Measurements from ENCODE around the gene XIAP. TPM values are rescaled to one million over a fixed set of nuclear protein-coding genes. Genes with fewer than 3 reads are reported as not detected.
"Not testable (repeated sequence)": the region's sequence is repeated elsewhere in the genome, so short reads cannot be mapped to it uniquely, and the experiment has no call there.

The XIAP gene
- total RNA-seq, 3 donors from 2014 or later: 38.7 to 47.6 (median 44.2) TPM

DNA sequence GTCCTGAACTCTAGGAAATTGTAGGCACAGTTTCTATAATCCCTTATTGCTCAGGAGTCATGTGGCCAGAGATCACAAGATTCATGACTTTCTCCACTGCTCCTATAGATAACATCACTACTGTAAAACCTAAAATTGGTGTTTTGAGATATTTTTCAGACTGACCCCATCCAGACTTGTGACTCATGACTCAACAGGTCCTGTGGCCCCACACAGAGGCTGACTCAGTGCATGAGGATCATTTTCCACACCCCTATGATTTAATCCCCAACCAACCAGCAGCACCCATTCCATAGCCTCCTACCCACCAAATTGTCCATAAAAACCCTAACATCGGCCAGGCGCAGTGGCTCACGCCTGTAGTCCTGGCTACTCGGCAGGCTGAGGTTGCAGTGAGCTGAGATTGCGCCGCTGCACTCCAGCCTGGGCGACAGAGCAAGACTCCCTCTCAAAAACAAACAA, 13.2 kb upstream of the XIAP start:
- DNase-seq (ENCODE audit: low spot score in 2 of 2): no peak
- H3K9me3 ChIP-seq: no peaks in the 10 kb centered on the region
- TF ChIP-seq POLR2AphosphoS5 (IDR thresholded peaks at IDR 0.05) (no peak), POLR2A (IDR thresholded peaks at IDR 0.05) (no peak)
- TF ChIP-seq, protein P1, sequence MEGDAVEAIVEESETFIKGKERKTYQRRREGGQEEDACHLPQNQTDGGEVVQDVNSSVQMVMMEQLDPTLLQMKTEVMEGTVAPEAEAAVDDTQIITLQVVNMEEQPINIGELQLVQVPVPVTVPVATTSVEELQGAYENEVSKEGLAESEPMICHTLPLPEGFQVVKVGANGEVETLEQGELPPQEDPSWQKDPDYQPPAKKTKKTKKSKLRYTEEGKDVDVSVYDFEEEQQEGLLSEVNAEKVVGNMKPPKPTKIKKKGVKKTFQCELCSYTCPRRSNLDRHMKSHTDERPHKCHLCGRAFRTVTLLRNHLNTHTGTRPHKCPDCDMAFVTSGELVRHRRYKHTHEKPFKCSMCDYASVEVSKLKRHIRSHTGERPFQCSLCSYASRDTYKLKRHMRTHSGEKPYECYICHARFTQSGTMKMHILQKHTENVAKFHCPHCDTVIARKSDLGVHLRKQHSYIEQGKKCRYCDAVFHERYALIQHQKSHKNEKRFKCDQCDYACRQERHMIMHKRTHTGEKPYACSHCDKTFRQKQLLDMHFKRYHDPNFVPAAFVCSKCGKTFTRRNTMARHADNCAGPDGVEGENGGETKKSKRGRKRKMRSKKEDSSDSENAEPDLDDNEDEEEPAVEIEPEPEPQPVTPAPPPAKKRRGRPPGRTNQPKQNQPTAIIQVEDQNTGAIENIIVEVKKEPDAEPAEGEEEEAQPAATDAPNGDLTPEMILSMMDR (IDR thresholded peaks at IDR 0.05): no peak
- no peak overlapping the region for H3K27ac ChIP-seq
- intact Hi-C loops (cut with DNase I; ENCODE audit: low total_unique reads): no loop called here
- H3K27me3 ChIP-seq: no peaks in the 10 kb centered on the region
- H3K4me1 ChIP-seq: no peaks in the 10 kb centered on the region
- H3K36me3 ChIP-seq: no peaks in the 10 kb centered on the region
- no peak overlapping the region for H3K4me3 ChIP-seq

DNA sequence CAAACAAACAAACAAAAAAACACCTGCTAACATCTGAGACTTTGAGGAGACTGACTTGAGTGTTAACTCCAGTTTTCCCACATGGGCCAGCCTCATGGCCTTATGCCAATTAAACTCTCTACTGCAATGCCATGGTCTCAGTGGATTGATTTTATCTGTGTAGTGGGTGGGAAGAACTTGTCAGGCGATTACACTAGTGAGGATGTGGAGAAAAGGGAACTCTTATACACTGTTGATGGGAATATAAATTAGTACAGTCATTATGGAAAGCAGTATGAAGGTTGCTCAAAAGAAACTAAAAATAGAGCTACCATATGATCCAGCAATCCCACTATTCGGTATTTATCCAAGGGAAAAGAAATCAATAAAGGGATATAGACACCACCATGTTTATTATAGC, 12.8 kb upstream of the XIAP start:
- H3K27me3 ChIP-seq: no peaks in the 10 kb centered on the region
- H3K27ac ChIP-seq: no peak overlapping the region
- no peak for DNase-seq (ENCODE audit: low spot score in 2 of 2)
- H3K4me3 ChIP-seq: no peak overlapping the region
- no peaks in the 10 kb centered on the region for H3K36me3 ChIP-seq
- no peaks in the 10 kb centered on the region for H3K4me1 ChIP-seq
- intact Hi-C loops (cut with DNase I; ENCODE audit: low total_unique reads): no loop called here
- TF ChIP-seq POLR2A (IDR thresholded peaks at IDR 0.05) (no peak), POLR2AphosphoS5 (IDR thresholded peaks at IDR 0.05) (no peak)
- TF ChIP-seq, protein P1 (IDR thresholded peaks at IDR 0.05): no peak
- no peaks in the 10 kb centered on the region for H3K9me3 ChIP-seq

DNA sequence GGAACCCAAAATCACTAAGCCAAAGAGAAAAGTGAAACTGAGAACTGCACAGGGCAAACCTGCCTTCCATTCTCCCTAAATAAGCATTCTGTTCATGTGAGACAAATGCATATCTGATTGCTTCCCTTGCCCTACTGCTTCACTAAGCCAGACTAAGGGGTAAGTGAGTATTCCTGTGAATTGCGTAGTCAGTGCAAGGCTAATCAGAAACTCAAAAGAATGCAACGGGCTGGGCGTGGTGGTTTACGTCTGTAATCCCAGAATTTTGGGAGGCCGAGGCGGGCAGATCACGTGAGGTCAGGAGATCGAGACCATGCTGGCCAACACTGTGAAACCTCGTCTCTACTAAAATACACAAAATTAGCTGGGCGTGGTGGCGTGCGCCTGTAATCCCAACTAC, 10.8 kb upstream of the XIAP start:
- Histone ChIP-seq H3K27me3 (no peaks in the 10 kb centered on the region), H3K4me1 (no peaks in the 10 kb centered on the region), H3K9me3 (no peaks in the 10 kb centered on the region), H3K27ac (no peak overlapping the region), H3K4me3 (no peak overlapping the region), H3K36me3 (no peaks in the 10 kb centered on the region)
- intact Hi-C loops (cut with DNase I; ENCODE audit: low total_unique reads): no loop called here
- DNase-seq (ENCODE audit: low spot score in 2 of 2): no peak
- TF ChIP-seq, protein P1 (IDR thresholded peaks at IDR 0.05): no peak
- TF ChIP-seq POLR2AphosphoS5 (IDR thresholded peaks at IDR 0.05): no peak
- TF ChIP-seq POLR2A (IDR thresholded peaks at IDR 0.05): no peak

DNA sequence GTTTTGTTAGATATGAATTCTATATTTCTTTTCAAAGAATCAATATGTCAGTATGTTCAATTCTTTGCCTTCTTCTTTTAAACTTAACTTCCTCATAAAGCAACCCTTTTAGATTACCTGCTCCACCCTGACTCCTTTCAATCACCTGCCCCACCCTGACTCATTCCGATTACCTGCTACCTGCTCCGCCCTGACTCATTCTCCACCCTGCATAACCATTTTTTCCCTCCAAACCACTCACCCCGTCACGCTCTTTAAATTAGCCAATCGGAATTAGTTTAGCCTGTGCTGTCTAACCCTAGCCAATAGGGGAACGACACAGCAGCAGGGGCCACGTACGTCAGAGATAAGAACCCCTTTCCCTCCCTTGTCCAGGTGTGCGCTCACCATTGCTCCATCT, 9.9 kb upstream of the XIAP start:
- DNase-seq (ENCODE audit: low spot score in 2 of 2); H3K36me3 ChIP-seq; H3K27ac ChIP-seq; intact Hi-C loops (cut with DNase I; ENCODE audit: low total_unique reads); H3K4me3 ChIP-seq; H3K27me3 ChIP-seq; H3K4me1 ChIP-seq; H3K9me3 ChIP-seq: not testable (repeated sequence)

DNA sequence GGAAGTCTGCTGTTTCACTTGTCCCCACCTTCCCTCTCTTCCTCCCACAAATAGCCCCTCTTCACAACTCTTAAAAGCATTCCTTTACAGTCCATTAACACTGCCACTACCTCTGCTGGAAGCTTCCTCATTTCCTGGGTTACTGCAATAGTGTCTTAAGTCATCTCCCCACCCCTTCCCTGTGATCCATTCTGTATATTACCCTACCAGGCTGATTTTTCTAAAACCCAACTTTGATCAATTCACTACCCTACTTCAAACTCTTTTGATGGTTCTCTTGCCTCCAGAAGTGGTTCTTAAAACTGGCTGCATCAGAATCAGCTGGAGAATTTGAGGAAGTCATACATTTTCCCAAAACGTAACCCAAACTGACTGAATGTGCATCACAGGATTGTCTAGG, 8.8 kb upstream of the XIAP start:
- DNase-seq (ENCODE audit: low spot score in 2 of 2): no peak
- Histone ChIP-seq H3K4me3 (no peak overlapping the region), H3K36me3 (no peaks in the 10 kb centered on the region), H3K27ac (no peak overlapping the region), H3K27me3 (no peaks in the 10 kb centered on the region), H3K4me1 (no peaks in the 10 kb centered on the region), H3K9me3 (no peaks in the 10 kb centered on the region)
- intact Hi-C loops (cut with DNase I; ENCODE audit: low total_unique reads): no loop called here
- TF ChIP-seq, protein P1 (IDR thresholded peaks at IDR 0.05): no peak
- TF ChIP-seq POLR2AphosphoS5 (IDR thresholded peaks at IDR 0.05): no peak
- no peak for TF ChIP-seq POLR2A (IDR thresholded peaks at IDR 0.05)

DNA sequence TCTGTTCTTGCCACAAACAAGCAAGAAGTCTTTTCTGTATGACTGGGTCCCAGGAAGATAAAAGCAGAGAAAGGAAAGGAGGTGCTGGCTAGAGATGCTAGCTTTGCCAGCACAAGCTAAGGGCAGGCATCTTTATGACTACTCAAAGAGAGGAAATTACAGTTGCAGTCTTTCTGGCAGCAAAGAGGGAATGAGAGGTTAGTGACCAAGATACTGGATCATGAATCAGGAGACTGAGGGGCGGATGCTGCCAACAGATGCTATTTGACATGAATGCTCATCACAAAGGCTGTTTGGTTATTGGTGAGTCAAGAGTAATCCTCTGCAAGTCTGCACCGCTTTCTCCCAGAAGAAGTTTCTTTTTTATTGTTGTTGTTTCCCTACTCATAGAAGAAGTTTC, 5.5 kb upstream of the XIAP start:
- intact Hi-C loops (cut with DNase I; ENCODE audit: low total_unique reads): no loop called here
- DNase-seq (ENCODE audit: low spot score in 2 of 2): no peak
- Histone ChIP-seq H3K27me3 (peaks cover 0 to 2% of the 10 kb centered on the region in 2 donors), H3K36me3 (no peaks in the 10 kb centered on the region), H3K4me1 (no peaks in the 10 kb centered on the region), H3K4me3 (no peak overlapping the region), H3K27ac (no peak overlapping the region), H3K9me3 (no peaks in the 10 kb centered on the region)
- TF ChIP-seq POLR2A (IDR thresholded peaks at IDR 0.05): no peak
- TF ChIP-seq, protein P1 (IDR thresholded peaks at IDR 0.05): no peak
- TF ChIP-seq POLR2AphosphoS5 (IDR thresholded peaks at IDR 0.05): no peak

All from breast epithelium (tissue), 4 donors.